Skin of body (tissue), 2 donors: ENCODE measurements around the gene RGS19. TPM values are rescaled to one million over a fixed set of nuclear protein-coding genes. Genes with fewer than 3 reads are reported as not detected.
A peak's percentile ranks its signal among the peaks of the same experiment; 100 is the strongest.
"Not testable (repeated sequence)": the region's sequence is repeated elsewhere in the genome, so short reads cannot be mapped to it uniquely, and the experiment has no call there.

Experiments used
- DNase-seq: peaks from one replicate; lab custom pipeline; 2025; lab: John Stamatoyannopoulos, UW
- total RNA-seq: library from RNA; depleted of rRNA; stranded (reverse); fragments of >200 nt; gene quantifications from one replicate; pipeline ENCODE4 v1.2.3, GENCODE V29; 2014

Gene RGS19
- total RNA-seq: 6.6 TPM

GRCh38 chr20:64079273-64080012, at the start of gene RGS19:
Gene RGS19, minus strand, starts transcription at chr20:64079518. Its CDS starts 2,632 bp downstream, at chr20:64076886.
- DNase-seq: peak; percentile 46

GRCh38 chr20:64123517-64123916, 44.2 kb upstream of the RGS19 start:
- DNase-seq: not testable (repeated sequence)

GRCh38 chr20:64122927-64123326, 43.6 kb upstream of the RGS19 start:
- DNase-seq: not testable (repeated sequence)

- DNase-seq: no peak
Measured at GRCh38 chr20:64121586-64121985, 42.3 kb upstream of the RGS19 start.

GRCh38 chr20:64119681-64120341, 40.5 kb upstream of the RGS19 start:
- DNase-seq: no peak

GRCh38 chr20:64119301-64119680, 40.0 kb upstream of the RGS19 start:
- DNase-seq: no peak

GRCh38 chr20:64117432-64117777, 38.1 kb upstream of the RGS19 start:
- not testable (repeated sequence) for DNase-seq

GRCh38 chr20:64116541-64117431, 37.5 kb upstream of the RGS19 start:
- DNase-seq: no peak

- DNase-seq: no peak
Measured at GRCh38 chr20:64116016-64116415, 36.7 kb upstream of the RGS19 start.

- DNase-seq: no peak
Measured at GRCh38 chr20:64115171-64115911, 36.0 kb upstream of the RGS19 start.

- no peak for DNase-seq
Measured at GRCh38 chr20:64114356-64114971, 35.1 kb upstream of the RGS19 start.

GRCh38 chr20:64113796-64114355, 34.6 kb upstream of the RGS19 start:
- no peak for DNase-seq

GRCh38 chr20:64113444-64113775, 34.1 kb upstream of the RGS19 start:
- no peak for DNase-seq

GRCh38 chr20:64112691-64113443, 33.5 kb upstream of the RGS19 start:
- DNase-seq: no peak

- no peak for DNase-seq
Measured at GRCh38 chr20:64111841-64112641, 32.7 kb upstream of the RGS19 start.

GRCh38 chr20:64110411-64111068, 31.2 kb upstream of the RGS19 start:
- no peak for DNase-seq

- DNase-seq: no peak
Measured at GRCh38 chr20:64109831-64110391, 30.6 kb upstream of the RGS19 start.
